Measurements from ENCODE around the gene NTNG2.

The NTNG2 gene

DNA sequence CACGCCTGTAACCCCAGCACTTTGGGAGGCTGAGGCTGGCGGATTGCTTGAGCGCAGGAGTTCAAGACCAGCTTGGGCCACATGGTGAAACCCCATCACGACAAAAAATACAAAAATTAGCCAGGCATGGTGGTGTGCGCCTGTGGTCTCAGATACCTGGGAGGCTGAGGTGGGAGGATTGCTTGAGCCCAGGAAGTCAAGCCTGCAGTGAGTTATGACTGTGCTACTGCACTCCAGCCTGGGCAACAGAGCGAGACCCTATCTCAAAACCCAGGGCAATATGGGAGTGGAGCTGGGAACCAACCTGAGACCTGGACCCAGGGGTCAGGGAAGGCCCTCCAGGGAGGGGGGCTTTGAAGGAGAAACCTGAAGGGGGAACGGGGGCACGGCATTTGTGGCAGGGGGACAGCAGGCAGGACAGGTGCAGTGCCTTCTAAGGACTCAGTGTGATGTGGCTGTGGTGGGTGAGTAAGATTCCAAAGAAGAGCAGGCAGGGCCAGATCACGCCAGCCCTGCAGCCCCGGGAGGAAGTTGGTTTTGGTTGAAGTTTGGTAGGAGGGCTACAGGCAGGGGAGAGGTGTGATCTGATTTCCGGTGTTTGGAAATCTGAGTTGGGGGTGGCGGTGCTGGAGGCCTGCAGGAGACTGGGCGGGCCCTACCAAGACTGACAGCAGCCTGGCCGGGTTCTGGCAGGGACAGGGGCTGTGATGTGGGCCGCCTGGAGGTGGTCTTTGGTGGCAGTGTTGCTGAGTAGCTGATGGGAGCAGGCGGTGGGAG lies 46.2 kb downstream of the NTNG2 start:
- no peak for DNase-seq

DNA sequence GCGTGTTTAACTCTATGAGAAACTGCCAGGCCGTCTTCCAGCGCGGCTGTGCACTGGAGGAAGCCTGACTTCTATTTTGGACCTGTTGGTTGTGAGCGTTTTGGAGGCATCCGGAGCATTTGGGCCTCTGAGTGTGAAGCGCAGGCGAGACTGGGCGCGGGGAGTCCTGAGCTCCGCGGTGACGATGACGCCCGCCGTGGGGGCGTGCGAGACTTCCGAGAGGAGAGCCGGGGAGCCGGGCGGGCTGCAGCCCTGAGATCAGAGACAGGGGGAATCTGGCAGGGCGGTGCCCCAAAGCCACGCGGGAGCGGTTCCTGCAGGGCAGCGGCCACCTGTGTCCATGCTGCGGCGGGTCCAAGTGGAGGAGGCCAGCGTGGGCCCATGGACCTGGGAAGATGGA lies 47.4 kb downstream of the NTNG2 start:
- no peak for DNase-seq

DNA sequence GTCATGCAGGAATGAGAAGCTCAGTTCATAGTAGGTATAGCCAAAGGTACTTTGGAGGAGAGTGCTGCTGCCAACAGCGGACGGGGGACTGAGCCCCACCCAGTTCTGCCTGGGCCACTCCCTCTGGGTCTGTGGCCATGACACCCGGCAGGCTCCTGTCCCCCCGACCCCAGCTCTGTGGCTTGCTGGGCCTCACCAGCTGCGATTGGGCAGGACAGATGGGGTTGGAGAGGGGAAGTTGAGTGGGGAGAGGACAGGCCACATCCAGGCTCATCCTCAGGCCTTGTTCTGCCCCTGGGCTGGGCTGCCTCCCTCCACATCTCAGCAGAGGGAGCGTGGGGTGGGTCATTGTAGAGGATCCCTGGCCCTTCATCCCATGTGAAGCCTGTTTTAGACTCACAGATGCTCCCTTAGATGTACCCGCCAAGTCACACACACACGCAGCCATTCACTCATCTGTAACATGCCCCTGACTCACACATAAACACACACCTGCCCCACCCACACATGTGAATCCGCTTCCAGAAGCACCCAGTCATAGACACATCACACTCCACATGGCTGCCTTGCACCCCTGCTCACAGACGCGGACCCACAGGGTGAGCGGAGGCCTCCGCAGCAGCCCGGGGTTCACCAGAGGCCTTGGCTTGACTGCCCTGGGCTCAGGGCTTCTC lies 48.8 kb downstream of the NTNG2 start:
- DNase-seq = no peak

DNA sequence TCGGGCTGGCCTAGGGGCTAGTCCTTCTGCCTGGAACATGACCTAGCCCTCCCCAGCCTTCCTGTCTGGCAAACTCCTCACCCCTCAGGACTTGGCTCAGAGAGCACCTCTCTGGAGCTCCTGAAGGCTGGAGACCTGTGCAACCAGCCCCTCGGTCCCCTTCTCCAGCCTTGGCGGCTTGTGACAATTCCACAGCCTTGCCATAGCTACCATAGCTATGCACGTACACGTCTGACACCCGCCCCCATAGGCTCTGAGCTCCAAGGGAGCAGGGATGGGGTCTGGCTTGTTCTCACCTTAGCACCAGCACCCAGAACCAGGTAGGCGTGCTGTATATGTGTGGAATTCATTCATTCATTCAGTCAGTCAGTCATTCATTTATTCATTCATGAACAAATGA lies 49.7 kb downstream of the NTNG2 start:
- no peak for DNase-seq

DNA sequence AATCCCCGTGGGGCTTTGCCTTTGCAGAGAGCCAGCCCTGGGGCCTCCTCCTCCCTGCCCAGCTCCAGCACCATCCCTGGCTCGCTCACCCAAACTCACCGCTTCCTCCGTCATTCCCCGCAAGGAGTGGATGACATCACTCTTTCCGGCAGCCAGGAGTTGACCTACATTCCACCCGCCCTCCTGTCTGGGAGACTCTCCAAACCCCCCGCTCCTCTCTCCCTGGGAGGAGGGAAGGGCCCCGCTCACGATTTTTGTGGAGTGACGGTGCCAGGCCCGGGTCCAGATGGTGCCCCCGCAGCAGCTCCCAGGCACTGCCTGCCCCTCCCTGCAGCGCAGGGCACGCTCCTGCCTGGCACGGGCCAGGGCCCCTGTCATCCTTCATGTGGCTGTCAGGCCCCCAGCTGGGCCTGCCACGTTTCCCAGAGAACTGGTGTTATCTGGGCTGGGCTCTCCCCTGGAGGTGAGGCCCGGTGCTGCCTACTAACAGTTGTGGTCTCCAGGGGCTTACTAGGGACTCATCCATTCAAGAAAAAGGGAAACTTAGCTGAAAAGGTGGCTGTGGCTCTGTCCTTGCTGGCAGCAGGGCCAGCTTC lies 52.3 kb downstream of the NTNG2 start:
- peak; percentile 80 for DNase-seq

DNA sequence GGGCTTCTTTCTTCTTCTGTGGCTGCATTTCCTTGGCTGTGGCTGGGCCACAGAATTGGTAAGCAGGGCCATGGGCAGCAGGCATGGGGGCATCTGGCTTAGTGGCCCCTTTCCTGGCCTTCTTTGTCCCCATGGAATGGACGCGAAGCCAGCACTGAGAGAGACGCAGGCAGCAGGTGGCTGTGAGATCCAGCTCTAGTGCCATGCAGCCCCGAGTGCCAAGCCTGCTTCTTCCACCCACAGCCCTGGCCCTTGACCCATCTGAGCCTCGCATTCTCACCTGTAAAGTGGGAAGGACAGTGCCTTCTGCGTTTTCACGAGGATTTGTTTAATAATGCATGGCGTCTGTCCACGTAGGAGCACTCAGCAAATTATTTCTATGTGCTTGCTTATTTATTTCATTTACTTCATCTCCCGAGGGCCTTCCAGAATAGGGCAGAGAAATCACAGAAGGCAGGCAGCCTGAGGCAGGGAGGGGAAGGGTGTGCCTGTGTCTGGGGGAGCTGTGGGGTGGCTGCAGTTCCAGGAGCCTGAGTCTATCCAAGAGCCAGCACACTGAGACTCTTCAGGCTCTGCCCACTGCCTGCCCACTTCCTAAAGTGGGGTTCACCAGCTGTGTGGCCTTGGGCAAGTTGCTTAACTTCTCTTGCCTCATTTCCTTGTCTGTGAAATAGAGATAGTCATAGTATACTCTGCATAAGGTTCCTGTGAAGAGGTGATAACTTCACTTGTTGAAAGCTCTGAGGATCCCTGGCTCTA lies 55.2 kb downstream of the NTNG2 start:
- no peak for DNase-seq

DNA sequence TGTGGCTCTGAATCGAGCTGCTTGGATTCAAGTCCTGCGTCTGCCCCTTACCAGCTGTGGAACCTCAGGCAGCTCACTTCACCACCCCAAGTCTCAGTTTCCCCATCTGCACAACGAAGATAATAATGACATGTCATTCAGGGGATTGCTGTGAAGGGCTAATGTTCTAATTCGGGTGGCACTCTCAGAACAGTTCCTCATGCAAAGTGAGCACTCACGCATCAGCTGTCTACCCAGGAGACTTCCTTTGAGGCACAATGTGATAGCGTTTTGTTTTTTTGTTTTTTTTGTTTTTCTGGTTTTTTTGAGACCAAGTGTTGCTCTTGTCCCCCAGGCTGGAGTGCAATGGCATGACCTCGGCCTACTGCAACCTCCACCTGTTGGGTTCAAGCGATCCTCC lies 56.4 kb downstream of the NTNG2 start:
- DNase-seq = no peak

DNA sequence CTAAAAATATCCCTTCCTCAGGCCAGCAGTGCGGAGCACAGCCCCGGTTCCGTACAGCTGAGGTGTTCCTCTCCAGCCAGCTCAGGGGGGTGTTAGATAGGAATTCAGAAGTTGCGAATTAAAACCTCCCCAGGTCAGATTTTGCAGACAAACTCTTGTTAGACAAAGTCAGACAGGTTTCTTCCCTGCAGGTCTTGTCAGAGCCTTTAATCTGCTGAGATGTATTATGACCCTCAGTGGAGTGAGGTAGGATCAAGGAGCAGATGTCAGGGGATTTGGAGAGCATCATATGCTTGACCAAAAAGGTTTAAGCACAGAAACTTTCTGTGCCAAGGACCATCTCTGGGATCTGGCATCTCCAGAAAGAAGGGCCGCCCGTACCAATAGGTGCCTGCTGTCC lies 60.1 kb downstream of the NTNG2 start:
- no peak for DNase-seq

DNA sequence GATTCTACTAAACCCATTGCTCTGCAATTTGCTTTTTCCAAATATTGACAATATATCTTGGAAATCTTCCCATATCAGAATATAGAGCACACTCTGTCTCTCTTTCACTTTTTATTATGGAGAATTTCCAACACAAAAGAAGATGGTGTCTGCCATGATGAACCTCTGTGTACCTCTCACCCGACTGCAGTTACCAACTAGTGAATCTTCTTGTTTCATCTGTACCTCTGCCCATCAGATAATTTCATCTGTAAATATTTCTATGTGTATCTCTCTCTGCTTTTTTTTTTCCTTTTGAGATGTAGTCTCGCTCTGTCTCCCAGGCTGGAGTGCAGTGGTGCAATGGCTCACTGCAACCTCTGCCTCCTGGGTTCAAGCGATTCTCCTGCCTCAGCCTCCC lies 62.8 kb downstream of the NTNG2 start:
- no peak for DNase-seq

DNA sequence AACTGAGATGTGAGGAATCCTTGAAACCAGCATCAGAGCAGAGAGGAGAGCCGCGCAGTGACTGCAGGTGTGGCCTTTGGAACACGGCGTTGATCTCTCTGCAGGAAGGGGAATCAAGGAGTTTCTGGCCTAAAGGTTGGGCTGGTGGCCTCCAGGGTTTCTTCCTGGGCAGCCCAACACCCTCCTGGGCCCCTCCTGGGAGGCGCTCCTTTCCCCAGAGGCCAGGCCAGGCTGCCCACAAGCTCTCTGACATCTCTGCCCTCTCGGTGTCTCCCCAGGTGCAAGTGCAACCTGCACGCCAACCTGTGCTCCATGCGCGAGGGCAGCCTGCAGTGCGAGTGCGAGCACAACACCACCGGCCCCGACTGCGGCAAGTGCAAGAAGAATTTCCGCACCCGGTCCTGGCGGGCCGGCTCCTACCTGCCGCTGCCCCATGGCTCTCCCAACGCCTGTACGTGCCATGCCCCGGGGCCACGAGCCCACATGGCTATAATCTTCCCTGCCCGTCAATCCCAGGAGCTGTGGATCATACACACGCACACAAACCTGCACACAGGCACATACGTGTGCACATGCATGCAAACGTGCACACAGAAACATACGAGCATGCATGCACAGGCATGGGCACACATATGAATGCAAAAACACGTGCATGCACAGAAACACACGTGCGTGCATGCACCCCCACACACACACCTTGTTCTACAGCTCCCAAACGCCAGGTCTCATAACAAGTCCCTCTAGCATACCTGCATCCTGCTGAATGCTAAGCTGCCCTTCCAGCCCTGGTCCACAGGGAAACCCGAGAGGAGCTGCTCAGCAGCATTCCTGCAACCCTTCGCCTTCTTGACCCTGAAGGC lies 64.9 kb downstream of the NTNG2 start:
- DNase-seq = no peak

DNA sequence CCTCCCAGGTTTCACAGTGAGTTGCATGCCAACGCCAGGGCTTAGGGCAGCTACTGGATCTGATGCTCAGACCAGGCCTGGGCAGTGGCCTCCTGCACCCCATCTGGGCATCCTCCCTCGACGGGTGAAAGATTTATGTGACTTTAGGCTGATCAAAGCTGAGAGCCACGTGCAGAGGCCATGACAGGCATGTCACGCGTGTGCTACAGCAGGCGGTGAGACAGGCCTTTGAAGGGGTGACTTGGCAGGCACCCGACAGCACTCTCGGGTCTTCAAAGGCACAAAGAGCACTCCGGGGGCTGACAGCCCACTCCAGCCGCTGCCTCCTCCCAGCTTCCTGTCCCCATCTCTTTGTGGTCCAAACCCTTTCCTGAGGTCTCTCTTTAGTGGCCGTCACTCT lies 66.2 kb downstream of the NTNG2 start:
- no peak for DNase-seq

DNA sequence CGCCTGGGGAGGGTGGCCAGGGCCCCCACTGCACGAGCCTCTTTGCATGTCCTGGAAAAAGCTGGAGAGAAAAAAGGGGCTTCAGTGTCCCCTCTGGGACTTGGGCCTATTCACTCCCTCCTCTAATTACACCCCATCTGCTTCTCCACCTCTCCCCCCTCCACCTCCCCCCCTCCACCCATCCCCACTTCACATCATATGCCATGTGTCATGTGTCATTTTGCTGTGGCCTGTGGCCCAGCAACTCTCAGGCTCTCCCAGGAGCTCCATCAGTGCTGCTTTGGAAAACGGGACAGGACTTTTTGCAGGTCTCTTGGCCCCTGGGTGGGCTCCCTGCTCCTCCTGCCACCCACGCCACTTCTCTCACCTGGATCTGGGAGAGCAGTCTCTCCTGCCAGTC lies 68.7 kb downstream of the NTNG2 start:
- DNase-seq = no peak

DNA sequence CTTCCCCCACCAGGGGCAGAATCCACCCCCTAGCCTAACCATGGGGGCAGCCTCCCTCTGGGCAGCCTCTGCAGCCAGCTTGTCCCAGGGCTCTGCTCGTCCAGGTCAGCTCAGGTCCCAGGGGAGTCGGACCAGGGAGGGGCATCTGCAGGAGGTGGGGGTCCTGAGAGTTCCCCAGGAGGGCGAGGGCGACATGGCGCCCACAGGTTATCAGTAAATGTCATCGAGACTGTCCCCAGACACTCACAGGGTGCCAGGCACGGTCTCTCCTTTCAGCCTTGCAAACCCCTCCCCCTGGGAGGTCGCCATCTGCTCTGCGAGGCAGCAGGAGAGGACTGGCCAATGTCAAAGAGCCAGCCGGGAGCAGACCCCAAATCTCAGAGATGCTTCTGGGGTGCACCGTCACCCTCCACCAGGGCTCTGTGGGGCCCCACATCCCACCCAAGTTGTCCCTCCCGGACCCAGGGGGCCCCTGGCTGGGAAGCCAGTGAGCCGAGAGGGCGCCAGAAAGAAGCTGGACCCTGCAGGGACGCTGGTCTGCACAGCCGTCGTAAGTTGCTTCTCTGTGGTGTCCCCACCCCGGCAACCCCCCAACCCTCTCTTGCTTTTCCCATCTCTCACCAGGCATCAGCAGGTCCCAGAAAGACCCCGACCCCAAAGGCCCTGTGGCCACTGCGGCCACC lies 69.3 kb downstream of the NTNG2 start:
- no peak for DNase-seq

DNA sequence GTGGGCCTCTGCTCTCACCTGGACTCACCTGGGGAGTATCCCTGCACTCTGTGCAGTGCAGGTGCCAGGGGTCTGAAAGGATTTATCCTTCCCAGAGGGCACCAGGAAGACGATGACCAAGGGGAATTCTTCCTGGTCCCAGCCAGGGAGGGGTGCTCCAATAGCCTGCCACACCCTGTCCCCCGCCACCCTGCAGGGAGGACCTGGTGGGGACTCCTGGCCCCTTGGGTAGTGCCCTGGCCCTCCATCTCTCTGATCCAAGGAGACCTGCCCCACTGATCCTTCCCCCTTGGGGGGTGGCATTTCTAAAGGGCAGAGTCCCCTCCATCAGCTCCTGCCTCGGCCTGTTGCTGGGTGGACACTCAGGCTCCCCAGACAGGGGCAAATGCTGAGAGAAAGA lies 70.7 kb downstream of the NTNG2 start:
- DNase-seq = no peak

DNA sequence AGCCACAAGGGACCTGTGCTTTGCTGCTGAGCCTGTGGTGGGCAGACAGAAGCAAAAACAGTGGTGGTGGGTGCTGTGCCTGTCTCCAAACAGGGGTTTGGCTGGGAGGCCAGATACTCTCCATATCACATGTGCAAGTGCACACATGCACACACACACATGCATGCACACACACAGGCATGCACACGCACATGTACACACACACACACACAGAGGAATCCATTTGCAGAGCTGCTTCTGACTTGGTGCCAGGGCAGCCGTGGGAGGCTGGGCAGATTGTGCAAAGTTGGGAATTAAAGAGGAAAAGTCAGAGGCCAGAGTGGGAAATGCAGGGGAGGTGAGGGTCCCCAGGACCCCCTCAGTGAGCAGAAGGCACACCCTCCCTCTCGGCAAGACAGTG lies 71.3 kb downstream of the NTNG2 start:
- DNase-seq = no peak

DNA sequence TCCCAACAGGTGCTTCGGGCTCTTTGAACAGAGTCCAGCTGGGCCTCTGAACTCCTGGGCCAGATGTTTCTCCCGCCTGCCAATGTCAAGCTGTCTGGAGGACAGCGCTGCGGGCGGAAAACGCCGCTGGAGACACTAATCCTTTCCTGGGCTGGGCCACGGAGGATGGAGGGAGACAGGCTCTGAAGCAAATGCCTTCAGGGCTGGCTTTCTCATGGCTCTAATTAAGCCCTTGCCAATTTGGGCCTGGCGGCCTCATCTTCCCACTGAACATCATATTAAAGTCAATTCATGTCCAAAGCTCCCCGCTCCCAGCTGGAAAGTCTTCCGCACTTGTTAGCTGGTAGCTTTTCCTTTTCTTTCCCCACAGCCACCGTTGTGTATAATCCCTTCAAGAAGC lies 72.7 kb downstream of the NTNG2 start:
- DNase-seq = no peak

DNA sequence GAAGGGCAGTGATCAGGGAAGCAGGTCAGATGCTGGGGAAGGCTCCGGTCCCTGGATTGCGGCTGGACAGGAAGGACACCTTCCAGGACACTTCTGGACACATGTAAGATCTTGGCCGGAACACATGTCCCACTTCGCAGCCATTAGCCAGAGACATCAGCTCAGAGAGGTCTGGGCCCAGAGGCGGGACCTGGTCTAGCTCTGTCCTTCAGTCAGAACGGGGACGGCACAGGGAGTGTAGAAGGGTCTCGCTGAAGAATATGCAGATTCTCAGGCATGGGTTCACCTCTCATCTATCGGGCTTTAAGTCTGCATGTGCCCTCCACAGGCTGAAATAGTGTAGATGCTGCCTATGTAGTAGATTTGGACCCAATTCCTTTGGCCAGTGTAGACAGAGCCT lies 73.3 kb downstream of the NTNG2 start:
- no peak for DNase-seq

DNA sequence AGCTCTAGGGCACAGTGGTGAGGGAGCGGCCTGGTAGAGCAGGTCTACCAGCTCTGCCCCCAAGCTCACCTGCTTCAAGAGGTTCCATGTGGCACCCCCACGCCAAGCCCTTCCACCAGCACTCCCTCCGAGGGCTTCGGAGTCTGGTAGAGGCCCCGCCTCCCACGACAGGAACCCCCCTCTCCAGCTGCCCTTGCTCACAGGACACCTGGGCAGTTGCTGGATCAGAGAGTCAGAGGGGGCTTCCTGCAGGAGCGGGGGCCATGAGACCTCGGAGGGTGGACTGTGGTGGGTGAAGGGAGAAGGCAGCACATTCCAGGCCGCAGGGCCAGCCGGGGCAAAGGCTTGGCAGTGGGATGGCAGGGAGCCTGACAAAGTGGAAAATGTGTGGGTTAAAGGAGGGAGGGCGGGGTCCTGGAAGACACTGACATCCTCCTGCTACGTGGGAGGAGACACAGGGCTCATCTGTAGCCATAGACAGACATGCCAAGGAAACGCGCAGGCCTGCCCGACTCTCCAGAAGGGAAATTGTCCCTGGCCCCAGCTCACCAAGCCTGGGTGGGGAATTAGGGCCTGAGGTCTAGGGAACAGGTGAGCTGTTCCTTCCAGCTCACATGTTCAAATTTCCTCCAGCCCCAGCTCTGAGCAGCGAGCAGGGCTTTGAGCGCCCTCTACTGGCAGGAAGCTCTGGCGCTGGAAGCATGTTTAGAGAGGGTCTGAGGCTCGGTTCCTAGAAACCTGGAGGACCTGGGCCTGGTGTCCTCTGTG lies 74.2 kb downstream of the NTNG2 start:
- DNase-seq = peak; percentile 84

DNA sequence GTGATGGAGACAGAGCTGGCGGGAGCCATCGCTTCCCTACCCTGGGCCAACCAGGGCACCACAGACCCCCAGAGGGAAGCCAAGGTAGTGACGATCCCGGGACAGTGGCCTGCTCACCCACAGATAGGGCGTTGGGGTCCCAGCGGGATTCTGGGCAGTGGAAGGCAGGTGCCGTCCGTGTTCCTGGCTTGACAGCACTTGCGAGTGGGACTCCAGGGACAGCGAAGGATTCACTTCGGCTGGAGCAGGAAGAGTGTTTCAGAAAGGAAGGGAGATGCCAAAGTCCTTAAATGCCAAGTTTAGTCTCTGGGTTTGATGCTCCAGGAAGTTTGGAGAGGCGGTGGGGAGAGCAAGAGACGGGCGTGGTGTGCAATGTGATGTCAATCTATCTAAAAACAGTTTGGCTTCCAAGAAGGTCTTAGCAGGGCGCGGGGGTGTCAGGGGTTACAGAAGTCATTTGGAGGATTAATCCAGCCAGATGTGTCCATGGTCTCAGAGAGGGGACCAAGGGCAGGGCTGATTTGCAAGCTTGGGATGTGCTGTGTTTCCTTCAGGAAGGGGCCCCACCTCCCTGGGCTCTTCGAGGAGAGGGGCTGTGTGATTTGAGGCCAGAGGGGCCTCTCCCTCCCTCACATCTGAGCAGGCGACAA lies 74.9 kb downstream of the NTNG2 start:
- DNase-seq = no peak

DNA sequence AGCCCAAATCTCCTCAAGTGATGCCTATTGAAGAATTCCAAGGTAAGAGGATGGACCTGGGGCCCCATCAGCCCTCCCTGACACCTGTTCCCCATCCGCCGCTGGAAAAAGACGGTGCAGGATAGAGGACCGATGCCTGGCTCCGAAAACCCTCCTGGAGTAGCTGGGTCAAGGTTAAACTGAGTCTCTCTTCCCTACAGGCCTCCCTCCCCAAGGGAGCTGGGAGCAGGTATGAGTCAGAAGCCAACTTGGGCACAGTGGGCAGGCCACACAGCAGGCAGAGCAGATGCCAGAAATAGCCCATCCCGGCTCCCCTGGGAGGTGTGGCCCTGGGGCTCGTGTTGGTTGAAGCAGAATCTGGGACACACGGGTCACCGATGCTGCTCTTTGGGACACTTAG lies 75.6 kb downstream of the NTNG2 start:
- no peak for DNase-seq
